Measurements from ENCODE around the gene PATJ. TPM values are rescaled to one million over a fixed set of nuclear protein-coding genes. Genes with fewer than 3 reads are reported as not detected.
A peak's percentile ranks its signal among the peaks of the same experiment; 100 is the strongest.

PATJ gene
- total RNA-seq, 1 donor from 2014 or later, result 39.4 TPM

DNA sequence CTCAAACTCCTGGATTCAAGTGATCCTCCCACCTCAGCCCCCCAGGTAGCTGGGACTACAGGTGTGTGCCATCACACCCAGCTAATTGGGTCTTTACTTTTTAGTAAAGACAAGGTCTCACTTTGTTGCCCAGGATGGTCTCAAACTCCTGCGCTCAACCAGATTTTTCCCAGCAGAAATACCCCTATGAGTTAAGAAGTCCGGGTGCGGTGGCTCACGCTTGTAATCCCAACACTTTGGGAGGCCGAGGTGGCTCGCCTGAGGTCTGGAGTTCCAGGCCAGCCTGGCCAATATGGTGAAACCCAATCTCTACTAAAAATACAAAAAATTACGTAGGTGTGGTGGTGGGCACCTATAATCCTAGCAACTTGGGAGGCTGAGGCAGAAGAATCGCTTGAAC is 445.8 kb downstream of the PATJ start:
- TF ChIP-seq, protein P1, sequence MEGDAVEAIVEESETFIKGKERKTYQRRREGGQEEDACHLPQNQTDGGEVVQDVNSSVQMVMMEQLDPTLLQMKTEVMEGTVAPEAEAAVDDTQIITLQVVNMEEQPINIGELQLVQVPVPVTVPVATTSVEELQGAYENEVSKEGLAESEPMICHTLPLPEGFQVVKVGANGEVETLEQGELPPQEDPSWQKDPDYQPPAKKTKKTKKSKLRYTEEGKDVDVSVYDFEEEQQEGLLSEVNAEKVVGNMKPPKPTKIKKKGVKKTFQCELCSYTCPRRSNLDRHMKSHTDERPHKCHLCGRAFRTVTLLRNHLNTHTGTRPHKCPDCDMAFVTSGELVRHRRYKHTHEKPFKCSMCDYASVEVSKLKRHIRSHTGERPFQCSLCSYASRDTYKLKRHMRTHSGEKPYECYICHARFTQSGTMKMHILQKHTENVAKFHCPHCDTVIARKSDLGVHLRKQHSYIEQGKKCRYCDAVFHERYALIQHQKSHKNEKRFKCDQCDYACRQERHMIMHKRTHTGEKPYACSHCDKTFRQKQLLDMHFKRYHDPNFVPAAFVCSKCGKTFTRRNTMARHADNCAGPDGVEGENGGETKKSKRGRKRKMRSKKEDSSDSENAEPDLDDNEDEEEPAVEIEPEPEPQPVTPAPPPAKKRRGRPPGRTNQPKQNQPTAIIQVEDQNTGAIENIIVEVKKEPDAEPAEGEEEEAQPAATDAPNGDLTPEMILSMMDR (conservative IDR thresholded peaks at IDR 0.05), result no peak
- H3K27ac Mint-ChIP-seq, result no peak overlapping the region
- no peak for DNase-seq (ENCODE audit: extremely low spot score, unreplicated experiment)
- H3K4me3 Mint-ChIP-seq, result no peak overlapping the region
- no peaks in the 10 kb centered on the region for H3K36me3 Mint-ChIP-seq
- no peaks in the 10 kb centered on the region for H3K27me3 Mint-ChIP-seq
- peaks cover 5% of the 10 kb centered on the region for H3K9me3 Mint-ChIP-seq
- peaks cover 13% of the 10 kb centered on the region for H3K4me1 Mint-ChIP-seq (ENCODE audit: unreplicated experiment)

DNA sequence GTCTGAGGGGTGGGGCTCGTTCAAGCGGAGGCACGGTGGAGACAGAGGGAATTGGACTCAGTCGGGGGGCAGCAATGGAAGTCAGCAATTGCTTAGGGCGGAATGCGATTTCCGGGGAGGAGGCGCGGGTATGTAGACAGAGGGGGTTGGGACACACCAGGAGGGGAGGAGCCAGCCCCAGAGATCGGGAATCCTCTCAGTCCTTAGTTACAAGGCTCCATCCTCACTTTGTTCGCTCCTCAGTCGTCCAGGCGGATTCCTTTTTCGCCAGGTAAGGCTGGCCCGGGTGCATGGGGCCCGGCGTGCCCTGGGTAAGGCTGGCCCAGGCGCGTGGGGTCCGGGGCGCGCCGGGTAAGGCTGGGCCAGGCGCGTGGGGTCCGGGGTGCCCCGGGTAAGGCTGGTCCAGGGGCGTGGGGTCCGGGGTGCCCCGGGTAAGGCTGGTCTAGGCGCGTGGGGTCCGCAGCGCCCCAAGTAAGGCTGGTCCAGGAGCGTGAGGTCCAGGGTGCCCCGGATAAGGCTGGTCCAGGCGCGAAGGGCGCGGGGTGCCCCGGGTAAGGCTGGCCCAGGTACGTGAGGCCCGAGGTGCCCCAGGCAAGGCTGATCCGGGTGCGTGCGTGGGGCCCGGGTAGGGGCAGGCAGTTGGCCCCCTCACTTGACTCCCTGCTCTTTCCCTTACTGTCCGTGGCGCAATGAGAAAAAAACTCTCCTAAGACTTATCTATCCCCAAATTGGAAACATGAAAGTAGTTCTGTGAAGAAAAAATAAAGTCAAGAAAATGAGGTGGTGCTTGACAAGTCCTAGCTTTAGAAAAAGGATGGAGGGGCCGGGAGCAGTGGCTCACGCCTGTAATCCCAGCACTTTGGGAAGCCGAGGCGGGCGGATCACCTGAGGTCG is 452.6 kb downstream of the PATJ start, which contains the start of gene L1TD1:
Gene L1TD1 (plus strand): TSS at position 199 of the 894 bp plus-strand sequence. CDS start 11,780 bp downstream, outside the sequence.
- DNase-seq (ENCODE audit: extremely low spot score, unreplicated experiment), result no peak
- TF ChIP-seq, protein P1 (conservative IDR thresholded peaks at IDR 0.05), result no peak
- Mint-ChIP-seq H3K27me3 (peaks cover 33% of the 10 kb centered on the region), H3K4me3 (peak within 1 kb of the TSS; percentile 80), H3K9me3 (peaks cover 14% of the 10 kb centered on the region), H3K27ac (peak within 1 kb of the TSS; percentile 71), H3K36me3 (peaks cover 4% of the 10 kb centered on the region), H3K4me1 (ENCODE audit: unreplicated experiment) (peaks cover 20% of the 10 kb centered on the region)

DNA sequence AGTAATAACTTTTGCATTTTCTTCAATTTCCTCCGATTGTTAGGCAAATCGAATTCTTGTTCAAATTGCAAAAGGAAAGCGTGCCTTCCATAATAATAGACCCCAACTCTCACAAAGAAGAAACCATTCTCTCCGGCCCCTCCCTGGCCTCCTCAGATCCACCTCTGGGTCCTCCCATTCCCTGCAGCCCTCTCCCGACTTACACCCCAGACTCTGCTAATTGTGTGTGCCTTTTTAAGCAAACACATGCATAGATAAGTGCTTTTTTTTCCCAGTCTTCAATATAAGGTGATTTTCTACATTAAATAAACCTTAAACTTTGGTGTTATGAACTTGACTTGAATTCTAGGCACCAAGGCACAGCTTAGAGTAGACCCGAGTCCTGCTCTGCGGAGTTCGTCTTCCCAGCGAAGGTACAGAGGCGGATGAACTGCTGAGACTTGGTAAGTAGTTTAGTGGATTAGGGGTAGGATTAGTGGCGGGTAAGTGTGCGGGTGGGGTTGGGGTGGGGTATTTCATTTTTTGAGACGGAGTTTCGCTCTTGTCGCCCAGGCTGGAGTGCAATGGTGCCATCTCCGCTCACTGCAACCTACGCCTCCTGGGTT is 453.9 kb downstream of the PATJ start:
- H3K4me1 Mint-ChIP-seq (ENCODE audit: unreplicated experiment), result peaks cover 15% of the 10 kb centered on the region
- no peak for DNase-seq (ENCODE audit: extremely low spot score, unreplicated experiment)
- peaks cover 33% of the 10 kb centered on the region for H3K27me3 Mint-ChIP-seq
- peak overlapping the region; percentile 75 for H3K4me3 Mint-ChIP-seq
- H3K27ac Mint-ChIP-seq, result peak overlapping the region; percentile 17
- TF ChIP-seq, protein P1 (conservative IDR thresholded peaks at IDR 0.05), result no peak
- H3K9me3 Mint-ChIP-seq, result peaks cover 9% of the 10 kb centered on the region
- H3K36me3 Mint-ChIP-seq, result peaks cover 4% of the 10 kb centered on the region

DNA sequence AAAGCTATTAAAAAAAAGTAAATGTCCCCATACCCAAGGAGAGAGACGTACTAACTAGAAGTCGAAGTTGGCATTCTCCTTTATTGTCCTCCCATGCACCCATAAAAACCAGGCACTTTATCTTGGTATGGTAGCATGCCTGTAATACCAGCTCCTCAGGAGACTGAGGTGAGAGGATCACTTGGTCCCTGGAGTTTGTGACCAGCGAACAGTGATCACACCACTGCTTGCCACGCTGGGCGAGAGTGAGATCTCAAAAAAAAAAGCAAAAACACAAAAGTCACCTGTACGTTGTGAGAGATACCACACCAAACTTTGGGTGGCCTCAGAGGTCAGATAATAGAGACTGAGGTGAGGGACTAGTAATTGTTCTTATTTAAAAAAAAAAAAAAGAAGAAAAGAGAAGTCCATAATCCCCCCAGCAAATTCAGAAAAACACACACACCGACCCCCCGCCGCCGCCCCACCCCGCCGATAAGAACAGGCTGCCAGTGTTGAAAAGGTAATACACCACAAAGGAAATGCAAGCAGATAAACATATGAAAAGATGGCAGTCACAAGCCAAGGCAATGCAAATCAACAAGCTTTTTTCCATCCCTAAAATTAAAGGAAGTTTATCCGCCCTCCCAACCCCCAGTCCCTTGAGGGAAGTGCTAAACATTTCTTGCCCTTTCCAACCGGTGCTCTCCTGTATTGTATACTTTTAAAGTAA is 455.9 kb downstream of the PATJ start:
- peaks cover 4% of the 10 kb centered on the region for H3K36me3 Mint-ChIP-seq

GRCh38 chr1:62198781-62199125 is 456.5 kb downstream of the PATJ start:
- H3K9me3 Mint-ChIP-seq, result peaks cover 5% of the 10 kb centered on the region
- peaks cover 4% of the 10 kb centered on the region for H3K36me3 Mint-ChIP-seq
- H3K4me3 Mint-ChIP-seq, result no peak overlapping the region
- TF ChIP-seq, protein P1 (conservative IDR thresholded peaks at IDR 0.05), result no peak
- peaks cover 29% of the 10 kb centered on the region for H3K27me3 Mint-ChIP-seq
- H3K27ac Mint-ChIP-seq, result no peak overlapping the region
- no peak for DNase-seq (ENCODE audit: extremely low spot score, unreplicated experiment)
- H3K4me1 Mint-ChIP-seq (ENCODE audit: unreplicated experiment), result peaks cover 15% of the 10 kb centered on the region

More for the DNA sequence above, 455.9 kb downstream of the PATJ start:
- DNase-seq (ENCODE audit: extremely low spot score, unreplicated experiment), result no peak
- Mint-ChIP-seq H3K4me3 (no peak overlapping the region), H3K27ac (no peak overlapping the region), H3K4me1 (ENCODE audit: unreplicated experiment) (peaks cover 15% of the 10 kb centered on the region), H3K27me3 (peaks cover 32% of the 10 kb centered on the region), H3K9me3 (peaks cover 8% of the 10 kb centered on the region)
- TF ChIP-seq, protein P1 (conservative IDR thresholded peaks at IDR 0.05), result no peak

Measured in type B pancreatic cell (in vitro differentiated cells).